ENCODE results near the gene GSTM5.

DNA sequence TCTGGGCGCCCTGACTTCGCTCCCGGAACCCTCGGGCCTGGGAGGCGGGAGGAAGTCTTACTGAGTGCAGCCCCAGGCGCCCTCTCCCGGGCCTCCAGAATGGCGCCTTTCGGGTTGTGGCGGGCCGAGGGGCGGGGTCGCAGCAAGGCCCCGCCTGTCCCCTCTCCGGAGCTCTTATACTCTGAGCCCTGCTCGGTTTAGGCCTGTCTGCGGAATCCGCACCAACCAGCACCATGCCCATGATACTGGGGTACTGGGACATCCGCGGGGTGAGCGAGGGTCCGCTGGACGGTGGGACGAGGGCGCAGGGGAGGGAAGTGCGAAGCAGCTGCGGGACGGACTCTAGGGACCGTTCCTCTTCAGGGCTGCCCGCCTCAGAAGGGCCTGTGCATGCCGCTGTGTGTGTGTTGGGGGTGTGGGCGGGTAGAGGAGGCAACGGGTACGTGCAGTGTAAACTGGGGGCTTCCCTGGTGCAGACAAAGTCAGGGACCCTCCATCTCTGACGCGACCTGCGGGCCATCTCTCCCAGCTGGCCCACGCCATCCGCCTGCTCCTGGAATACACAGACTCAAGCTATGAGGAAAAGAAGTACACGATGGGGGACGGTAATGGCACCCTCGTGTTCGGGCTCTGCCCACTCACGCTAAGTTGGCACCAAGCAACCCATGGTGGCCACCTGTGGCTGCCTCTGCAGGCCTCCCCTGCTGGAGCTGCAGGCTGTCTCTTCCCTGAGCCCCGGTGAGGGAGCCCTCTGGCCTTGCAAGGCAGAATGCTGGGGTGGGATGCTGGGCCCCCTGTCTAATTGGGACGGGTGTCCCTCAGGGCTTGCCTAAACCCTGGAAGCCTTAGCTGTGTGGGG, 24.2 kb upstream of the GSTM5 start, which contains the start of gene GSTM1:
- TF ChIP-seq, protein P1, sequence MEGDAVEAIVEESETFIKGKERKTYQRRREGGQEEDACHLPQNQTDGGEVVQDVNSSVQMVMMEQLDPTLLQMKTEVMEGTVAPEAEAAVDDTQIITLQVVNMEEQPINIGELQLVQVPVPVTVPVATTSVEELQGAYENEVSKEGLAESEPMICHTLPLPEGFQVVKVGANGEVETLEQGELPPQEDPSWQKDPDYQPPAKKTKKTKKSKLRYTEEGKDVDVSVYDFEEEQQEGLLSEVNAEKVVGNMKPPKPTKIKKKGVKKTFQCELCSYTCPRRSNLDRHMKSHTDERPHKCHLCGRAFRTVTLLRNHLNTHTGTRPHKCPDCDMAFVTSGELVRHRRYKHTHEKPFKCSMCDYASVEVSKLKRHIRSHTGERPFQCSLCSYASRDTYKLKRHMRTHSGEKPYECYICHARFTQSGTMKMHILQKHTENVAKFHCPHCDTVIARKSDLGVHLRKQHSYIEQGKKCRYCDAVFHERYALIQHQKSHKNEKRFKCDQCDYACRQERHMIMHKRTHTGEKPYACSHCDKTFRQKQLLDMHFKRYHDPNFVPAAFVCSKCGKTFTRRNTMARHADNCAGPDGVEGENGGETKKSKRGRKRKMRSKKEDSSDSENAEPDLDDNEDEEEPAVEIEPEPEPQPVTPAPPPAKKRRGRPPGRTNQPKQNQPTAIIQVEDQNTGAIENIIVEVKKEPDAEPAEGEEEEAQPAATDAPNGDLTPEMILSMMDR (IDR thresholded peaks at IDR 0.05): peak in 1 of 7 experiments; percentile 57
- TF ChIP-seq POLR2A (IDR thresholded peaks at IDR 0.05): peak in 1 of 3 donors; percentile 29

All from body of pancreas (tissue), 4 donors.